ENCODE measurements around the gene NONO.
A peak's percentile ranks its signal among the peaks of the same experiment; 100 is the strongest.
"Not testable (repeated sequence)": the region's sequence is repeated elsewhere in the genome, so short reads cannot be mapped to it uniquely, and the experiment has no call there.

The NONO gene

GRCh38 chrX:71301195-71301924, 17.9 kb downstream of the NONO start, which contains the start of gene ITGB1BP2:
ITGB1BP2 (plus strand) TSS chrX:71301750; CDS start chrX:71301807, 57 bp downstream.
- no peak within 1 kb of the TSS for H3K4me3 ChIP-seq (ENCODE audit: low read depth, low read length)
- DNase-seq (ENCODE audit: low read depth, low spot score), result no peak
- in situ Hi-C loops (cut with HindIII; ENCODE audit: low sequenced_read_pairs), result no loop called here
- TF ChIP-seq, protein P1, sequence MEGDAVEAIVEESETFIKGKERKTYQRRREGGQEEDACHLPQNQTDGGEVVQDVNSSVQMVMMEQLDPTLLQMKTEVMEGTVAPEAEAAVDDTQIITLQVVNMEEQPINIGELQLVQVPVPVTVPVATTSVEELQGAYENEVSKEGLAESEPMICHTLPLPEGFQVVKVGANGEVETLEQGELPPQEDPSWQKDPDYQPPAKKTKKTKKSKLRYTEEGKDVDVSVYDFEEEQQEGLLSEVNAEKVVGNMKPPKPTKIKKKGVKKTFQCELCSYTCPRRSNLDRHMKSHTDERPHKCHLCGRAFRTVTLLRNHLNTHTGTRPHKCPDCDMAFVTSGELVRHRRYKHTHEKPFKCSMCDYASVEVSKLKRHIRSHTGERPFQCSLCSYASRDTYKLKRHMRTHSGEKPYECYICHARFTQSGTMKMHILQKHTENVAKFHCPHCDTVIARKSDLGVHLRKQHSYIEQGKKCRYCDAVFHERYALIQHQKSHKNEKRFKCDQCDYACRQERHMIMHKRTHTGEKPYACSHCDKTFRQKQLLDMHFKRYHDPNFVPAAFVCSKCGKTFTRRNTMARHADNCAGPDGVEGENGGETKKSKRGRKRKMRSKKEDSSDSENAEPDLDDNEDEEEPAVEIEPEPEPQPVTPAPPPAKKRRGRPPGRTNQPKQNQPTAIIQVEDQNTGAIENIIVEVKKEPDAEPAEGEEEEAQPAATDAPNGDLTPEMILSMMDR (IDR thresholded peaks at IDR 0.05; ENCODE audit: low read depth, low read length), result no peak

DNA sequence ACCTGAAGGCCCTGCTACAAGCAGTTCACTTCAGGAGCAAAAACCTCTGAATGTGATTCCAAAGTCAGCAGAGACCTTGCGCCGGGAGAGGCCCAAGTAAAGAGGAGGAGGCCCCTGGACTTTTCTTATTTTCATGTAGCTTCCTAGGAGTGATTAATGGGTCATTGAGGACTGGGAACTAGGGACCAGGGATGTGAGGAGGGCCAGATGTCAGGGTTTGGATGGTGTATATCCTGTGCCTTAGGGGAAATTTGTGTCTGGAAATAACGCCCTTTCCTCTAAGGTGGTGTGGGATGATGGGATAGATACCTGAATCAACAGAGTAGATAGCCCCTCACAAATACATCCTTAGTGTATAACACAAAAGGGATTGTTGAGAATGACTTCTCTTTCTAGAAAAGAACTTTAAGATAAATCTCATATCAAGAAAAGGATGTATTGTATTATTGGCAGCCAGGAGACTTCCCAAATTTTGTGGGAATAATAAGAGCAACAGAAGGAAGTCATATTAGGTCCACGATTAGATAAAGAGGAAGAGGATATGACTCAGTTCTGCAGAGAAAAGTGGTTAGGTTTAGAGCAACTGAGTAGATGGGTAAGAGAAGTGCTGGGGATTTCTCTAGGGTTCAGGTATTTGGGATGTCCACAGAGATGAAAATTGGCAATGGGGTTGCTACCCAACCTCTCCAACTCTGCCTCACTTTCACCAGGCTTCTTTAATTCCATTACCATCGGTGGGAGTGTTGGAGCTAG, 19.2 kb downstream of the NONO start:
- in situ Hi-C loops (cut with HindIII; ENCODE audit: low sequenced_read_pairs), result no loop called here
- DNase-seq (ENCODE audit: low read depth, low spot score), result no peak
- TF ChIP-seq, protein P1 (IDR thresholded peaks at IDR 0.05; ENCODE audit: low read depth, low read length), result no peak
- no peak overlapping the region for H3K4me3 ChIP-seq (ENCODE audit: low read depth, low read length)

DNA sequence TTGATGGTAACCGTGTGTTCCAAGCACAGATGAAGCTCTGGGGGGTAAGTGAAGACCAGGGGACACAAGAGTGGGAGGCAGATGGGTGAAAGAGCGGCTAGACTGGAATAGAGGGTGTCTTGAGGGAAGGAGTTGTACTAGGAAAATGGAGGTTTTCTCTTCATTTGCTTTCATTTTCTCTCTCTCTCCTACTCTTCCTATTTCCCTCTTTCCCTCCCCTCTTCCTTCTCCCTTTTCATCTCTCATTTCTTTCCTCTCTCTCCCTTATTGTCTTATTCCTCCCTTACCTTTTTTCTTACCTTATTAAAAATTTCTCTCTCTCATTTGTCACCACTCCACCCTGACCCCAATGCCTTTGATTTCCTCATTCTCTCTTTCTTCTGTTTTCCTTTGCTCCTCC, 21.1 kb downstream of the NONO start:
- TF ChIP-seq, protein P1 (IDR thresholded peaks at IDR 0.05; ENCODE audit: low read depth, low read length), result no peak
- H3K4me3 ChIP-seq (ENCODE audit: low read depth, low read length), result no peak overlapping the region
- no peak for DNase-seq (ENCODE audit: low read depth, low spot score)
- in situ Hi-C loops (cut with HindIII; ENCODE audit: low sequenced_read_pairs), result no loop called here

- TF ChIP-seq, protein P1 (IDR thresholded peaks at IDR 0.05; ENCODE audit: low read depth, low read length), result no peak
- in situ Hi-C loops (cut with HindIII; ENCODE audit: low sequenced_read_pairs), result no loop called here
- peak; percentile 53 for DNase-seq (ENCODE audit: low read depth, low spot score)
- no peak overlapping the region for H3K4me3 ChIP-seq (ENCODE audit: low read depth, low read length)
These were observed 32.5 kb downstream of the NONO start for GRCh38 chrX:71315917-71316316.

GRCh38 chrX:71316959-71317358, 33.5 kb downstream of the NONO start:
- in situ Hi-C loops (cut with HindIII; ENCODE audit: low sequenced_read_pairs); H3K4me3 ChIP-seq (ENCODE audit: low read depth, low read length); DNase-seq (ENCODE audit: low read depth, low spot score): not testable (repeated sequence)

DNA sequence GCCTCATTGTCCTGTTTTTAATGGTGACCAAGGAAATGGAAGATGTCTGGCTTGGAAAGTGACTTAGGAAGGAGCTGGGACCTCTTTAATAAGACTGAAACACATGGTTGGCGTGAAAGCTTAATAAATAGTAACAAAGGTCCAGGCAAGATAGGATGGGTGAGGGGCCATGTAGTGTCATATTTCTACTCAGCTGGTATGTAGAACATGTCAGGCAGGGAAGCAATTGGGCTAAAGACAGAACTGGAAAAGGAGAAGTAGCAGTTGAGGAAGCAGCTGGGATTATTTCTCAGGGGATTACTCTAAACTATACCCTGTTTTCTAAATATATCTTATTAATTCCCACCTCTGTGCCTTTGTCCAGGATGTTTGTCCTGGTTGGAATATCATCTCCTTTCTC, 36.7 kb downstream of the NONO start:
- DNase-seq (ENCODE audit: low read depth, low spot score), result no peak

More for the DNA sequence above, 36.7 kb downstream of the NONO start:
- TF ChIP-seq, protein P1 (IDR thresholded peaks at IDR 0.05; ENCODE audit: low read depth, low read length), result no peak
- no peak overlapping the region for H3K4me3 ChIP-seq (ENCODE audit: low read depth, low read length)
- in situ Hi-C loops (cut with HindIII; ENCODE audit: low sequenced_read_pairs), result no loop called here
